Stimulated activated CD8-positive, alpha-beta memory T cell treated with anti-CD3 and anti-CD28 coated beads, Interleukin-4, amount 100 ng/mL, for 4 hours (primary cell): ENCODE data around the gene LTB4R2.

Experiments
- DNase-seq, 2 donors: peaks; one replicate each; pipeline ENCODE4 v3.0.0-alpha.2; 2020; ENCODE audit warnings: low read depth in 2 of 2, low spot score in 1 of 2

Gene LTB4R2

GRCh38 chr14:24298892-24299254 is 11.1 kb upstream of the LTB4R2 start:
- no peak for DNase-seq

GRCh38 chr14:24299255-24300191 is 10.4 kb upstream of the LTB4R2 start, which contains the start of the genes DHRS1 and NOP9:
DHRS1 (minus strand) TSS chr14:24299780; CDS start chr14:24299106, 674 bp downstream.
NOP9 (plus strand) TSS chr14:24299850; CDS start chr14:24299955, 105 bp downstream.
- DNase-seq, result peak; percentile 82 to 91

GRCh38 chr14:24300326-24300980 is 9.5 kb upstream of the LTB4R2 start:
- no peak for DNase-seq

GRCh38 chr14:24304019-24304387 is 5.9 kb upstream of the LTB4R2 start:
- DNase-seq, result no peak

- no peak for DNase-seq
Observed at GRCh38 chr14:24307156-24307574, 2.8 kb upstream of the LTB4R2 start.

- no peak for DNase-seq
Observed at GRCh38 chr14:24307575-24308341, 2.2 kb upstream of the LTB4R2 start, which contains the start of gene CIDEB. CIDEB (minus strand) TSS chr14:24307977; CDS start chr14:24307858, 119 bp downstream.

- no peak for DNase-seq
Observed at GRCh38 chr14:24308342-24309124, 1.4 kb upstream of the LTB4R2 start.

- DNase-seq, result no peak
Observed at GRCh38 chr14:24310265-24310645, 315 bp downstream of the LTB4R2 start.

GRCh38 chr14:24310646-24311604 is 985 bp downstream of the LTB4R2 start, which contains the start of gene LTB4R:
LTB4R (plus strand) TSS chr14:24311502; CDS start chr14:24315652, 4,150 bp downstream.
- no peak for DNase-seq

- DNase-seq, result no peak
Observed at GRCh38 chr14:24311837-24312615, 2.1 kb downstream of the LTB4R2 start.

- no peak for DNase-seq
Observed at GRCh38 chr14:24312736-24313507, 3.0 kb downstream of the LTB4R2 start.

GRCh38 chr14:24313913-24314312 is 4.0 kb downstream of the LTB4R2 start:
- DNase-seq, result no peak

- DNase-seq, result no peak
Observed at GRCh38 chr14:24314377-24315193, 4.6 kb downstream of the LTB4R2 start.

GRCh38 chr14:24315243-24315806 is 5.4 kb downstream of the LTB4R2 start:
- DNase-seq, result no peak

- DNase-seq, result no peak
Observed at GRCh38 chr14:24315807-24316596, 6.1 kb downstream of the LTB4R2 start.

GRCh38 chr14:24316597-24316950 is 6.6 kb downstream of the LTB4R2 start:
- no peak for DNase-seq
